Measurements from ENCODE around the gene SCNN1A. TPM values are rescaled to one million over a fixed set of nuclear protein-coding genes. Genes with fewer than 3 reads are reported as not detected.
A peak's percentile ranks its signal among the peaks of the same experiment; 100 is the strongest.

SCNN1A gene
- total RNA-seq, 4 donors from 2014 or later: 229 to 449 (median 336) TPM

- peak; percentile 42 to 52 for DNase-seq
These were observed 5.3 kb downstream of the SCNN1A start for GRCh38 chr12:6369916-6370575.

GRCh38 chr12:6368906-6369525, 6.3 kb downstream of the SCNN1A start:
- WGBS, 2 donors: 84 to 91% methylated on average over 9 of the region's 9 CpGs
- peak overlapping the region; percentile 46 to 97 (median 64) for H3K27ac ChIP-seq
- H3K4me3 ChIP-seq (replicated peaks in 1 of 3): no peak overlapping the region
- no peaks in the 10 kb centered on the region for H3K9me3 ChIP-seq
- TF ChIP-seq POLR2A (IDR thresholded peaks at IDR 0.05): no peak
- H3K4me1 ChIP-seq: peaks cover 40 to 70% of the 10 kb centered on the region in 2 donors
- DNase-seq: no peak
- intact Hi-C loops (cut with DNase I): no loop called here
- no peaks in the 10 kb centered on the region for H3K36me3 ChIP-seq
- H3K27me3 ChIP-seq: no peaks in the 10 kb centered on the region

More at GRCh38 chr12:6369916-6370575, 5.3 kb downstream of the SCNN1A start:
- intact Hi-C loops (cut with DNase I): no loop called here
- no peak overlapping the region for H3K4me3 ChIP-seq (replicated peaks in 1 of 3)
- no peaks in the 10 kb centered on the region for H3K27me3 ChIP-seq
- peak overlapping the region; percentile 95 to 97 (median 97) for H3K27ac ChIP-seq
- TF ChIP-seq POLR2A (IDR thresholded peaks at IDR 0.05) (no peak), CTCF (IDR thresholded peaks at IDR 0.05) (no peak)
- no peaks in the 10 kb centered on the region for H3K9me3 ChIP-seq
- H3K4me1 ChIP-seq: peaks cover 39 to 64% of the 10 kb centered on the region in 2 donors
- 69 to 84% methylated on average over 9 of the region's 9 CpGs for WGBS, 2 donors
- no peaks in the 10 kb centered on the region for H3K36me3 ChIP-seq

GRCh38 chr12:6367969-6368892, 7.1 kb downstream of the SCNN1A start:
- DNase-seq: no peak
- no peaks in the 10 kb centered on the region for H3K9me3 ChIP-seq
- H3K4me1 ChIP-seq: peaks cover 48 to 73% of the 10 kb centered on the region in 2 donors
- TF ChIP-seq POLR2A (IDR thresholded peaks at IDR 0.05): no peak
- no peak for TF ChIP-seq CTCF (IDR thresholded peaks at IDR 0.05)
- WGBS, 2 donors: 59 to 70% methylated on average over 15 of the region's 15 CpGs
- H3K4me3 ChIP-seq (replicated peaks in 1 of 3): no peak overlapping the region
- peak overlapping the region; percentile 46 to 64 (median 63) for H3K27ac ChIP-seq
- H3K27me3 ChIP-seq: no peaks in the 10 kb centered on the region
- H3K36me3 ChIP-seq: no peaks in the 10 kb centered on the region
- intact Hi-C loops (cut with DNase I): no loop called here

- no peaks in the 10 kb centered on the region for H3K36me3 ChIP-seq
- intact Hi-C loops (cut with DNase I): no loop called here
- peak overlapping the region; percentile 15 to 64 (median 46) for H3K27ac ChIP-seq
- TF ChIP-seq POLR2A (IDR thresholded peaks at IDR 0.05): no peak
- peak in 1 of 6 experiments; percentile 21 for TF ChIP-seq CTCF (IDR thresholded peaks at IDR 0.05)
- H3K4me3 ChIP-seq (replicated peaks in 1 of 3): no peak overlapping the region
- no peak for DNase-seq
- no peaks in the 10 kb centered on the region for H3K27me3 ChIP-seq
- peaks cover 48 to 73% of the 10 kb centered on the region in 2 donors for H3K4me1 ChIP-seq
- no peaks in the 10 kb centered on the region for H3K9me3 ChIP-seq
- WGBS, 2 donors: 48 to 62% methylated on average over 11 of the region's 11 CpGs
These were observed 8.0 kb downstream of the SCNN1A start for GRCh38 chr12:6367065-6367968.

GRCh38 chr12:6364044-6364374, 11.4 kb downstream of the SCNN1A start:
- intact Hi-C loops (cut with DNase I): no loop called here
- H3K4me3 ChIP-seq (replicated peaks in 1 of 3): peak overlapping the region in 1 of 3 donors; percentile 26
- H3K9me3 ChIP-seq: no peaks in the 10 kb centered on the region
- H3K27me3 ChIP-seq: no peaks in the 10 kb centered on the region
- no peak for TF ChIP-seq POLR2A (IDR thresholded peaks at IDR 0.05)
- H3K4me1 ChIP-seq: peaks cover 34 to 61% of the 10 kb centered on the region in 2 donors
- H3K36me3 ChIP-seq: peaks cover 0 to 6% of the 10 kb centered on the region in 2 donors
- WGBS, 2 donors: 17 to 55% methylated on average over 6 to 15 of the region's 15 CpGs
- peak overlapping the region; percentile 95 to 96 (median 95) for H3K27ac ChIP-seq
- DNase-seq: peak; percentile 73 to 76

Measured in thyroid gland (tissue), 4 donors.